HG02588 (cell line): Measurements from ENCODE around the gene ASAP2.
"Not testable (repeated sequence)": the region's sequence is repeated elsewhere in the genome, so short reads cannot be mapped to it uniquely, and the experiment has no call there.

Experiments
- ATAC-seq: cut with Tn5 transposase; IDR thresholded peaks from one replicate; pipeline ENCODE4 v1.9.1; 2021; ENCODE audit warnings: mild to moderate bottlenecking, moderate library complexity; ENCODE audit not compliant: unreplicated experiment

ASAP2 gene

GRCh38 chr2:9210030-9210429, 3.4 kb downstream of the ASAP2 start:
- no peak for ATAC-seq

- no peak for ATAC-seq
Observed at GRCh38 chr2:9211496-9211895, 4.9 kb downstream of the ASAP2 start.

DNA sequence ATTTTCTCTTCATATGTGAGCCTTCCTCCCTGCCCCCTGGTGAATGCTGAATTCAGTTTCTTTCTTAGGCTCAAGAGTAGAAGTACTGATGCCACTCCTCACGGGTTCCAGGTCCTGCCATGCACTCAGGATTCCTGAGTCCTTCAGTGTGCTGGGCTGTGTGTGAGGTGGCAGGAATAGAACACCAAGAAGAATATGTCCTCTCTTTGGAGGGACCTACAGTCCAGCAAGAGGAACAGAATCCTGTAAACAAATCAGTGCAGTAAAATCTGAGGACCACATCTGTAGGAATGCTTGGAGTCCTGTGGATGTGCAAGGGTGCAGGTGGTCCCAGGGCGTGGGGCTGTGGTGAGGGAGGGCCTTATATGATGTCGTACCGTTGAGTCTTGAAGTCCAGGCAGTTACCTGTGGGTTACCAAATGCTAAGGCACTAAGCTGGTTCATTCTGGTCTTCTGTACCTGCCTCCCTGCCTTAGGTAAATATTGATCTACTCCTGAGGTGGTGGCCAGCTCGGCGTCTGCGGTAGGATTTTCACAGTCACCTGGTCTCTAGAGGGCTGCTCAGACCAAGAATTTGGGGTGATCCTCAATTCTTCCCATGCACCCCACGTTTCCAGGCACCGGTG, 5.5 kb downstream of the ASAP2 start:
- ATAC-seq = no peak

- ATAC-seq = no peak
Observed at GRCh38 chr2:9212661-9213411, 6.2 kb downstream of the ASAP2 start.

GRCh38 chr2:9213477-9214051, 7.0 kb downstream of the ASAP2 start:
- ATAC-seq = no peak

DNA sequence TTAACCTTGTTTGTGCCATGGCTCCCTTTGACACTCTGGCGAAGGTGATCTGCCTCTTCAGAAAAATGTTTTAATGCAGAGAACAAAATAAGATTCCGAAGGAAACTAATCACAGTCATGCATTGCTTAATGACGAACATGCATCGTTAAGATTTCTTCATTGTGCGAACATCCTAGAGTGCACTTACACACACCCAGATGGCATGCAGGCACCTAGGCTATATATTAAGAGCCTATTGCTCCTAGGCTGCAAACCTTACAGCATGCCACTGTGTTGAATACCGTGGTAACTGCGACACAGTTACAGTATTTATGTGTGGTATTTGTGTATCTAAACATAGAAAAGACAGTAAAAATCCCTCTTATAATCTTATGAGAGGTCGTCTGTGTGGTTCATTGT, 8.3 kb downstream of the ASAP2 start:
- ATAC-seq = no peak

- no peak for ATAC-seq
Observed at GRCh38 chr2:9215680-9216079, 9.1 kb downstream of the ASAP2 start.

DNA sequence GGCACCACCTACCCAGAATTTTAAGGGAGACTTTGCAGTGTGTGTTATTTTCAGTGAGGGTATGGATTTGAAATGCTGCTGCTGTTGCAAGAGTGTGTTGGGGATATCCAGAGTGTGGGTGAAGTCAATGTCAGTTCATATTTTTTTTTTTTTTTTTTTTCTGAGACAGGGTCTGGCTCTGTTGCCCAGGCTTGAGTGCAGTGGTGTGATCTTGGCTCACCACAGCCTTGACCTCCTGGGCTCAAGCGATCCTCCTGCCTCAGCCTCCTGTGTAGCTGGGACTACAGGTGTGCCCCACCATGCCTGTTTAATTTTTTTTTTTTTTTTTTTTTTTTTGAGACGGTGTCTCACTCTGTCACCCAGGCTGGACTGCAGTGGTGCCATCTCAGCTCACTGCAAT, 9.5 kb downstream of the ASAP2 start:
- ATAC-seq = not testable (repeated sequence)

GRCh38 chr2:9217838-9218770, 11.5 kb downstream of the ASAP2 start:
- no peak for ATAC-seq

DNA sequence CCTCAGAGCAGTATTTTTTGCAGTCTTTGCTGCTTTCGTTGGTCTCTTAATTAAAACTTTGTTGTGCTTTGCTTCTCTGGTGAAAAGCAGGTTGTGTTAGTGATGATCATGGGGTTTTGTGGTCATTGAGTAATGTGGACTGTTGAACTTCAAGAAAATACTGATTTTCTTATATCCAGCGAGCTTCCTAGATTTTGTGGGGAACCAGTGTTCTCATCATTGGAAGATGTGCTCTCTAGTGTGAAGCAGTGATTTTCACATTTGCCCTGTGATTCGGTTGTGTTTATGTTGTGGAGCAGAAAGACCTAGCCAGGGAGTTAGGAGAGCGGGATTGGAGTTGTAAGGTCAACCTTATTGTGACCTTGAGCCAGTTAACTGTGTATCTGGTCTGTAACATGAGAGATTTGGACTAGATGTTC, 12.4 kb downstream of the ASAP2 start:
- ATAC-seq = no peak

- ATAC-seq = no peak
Observed at GRCh38 chr2:9220201-9220600, 13.6 kb downstream of the ASAP2 start.

DNA sequence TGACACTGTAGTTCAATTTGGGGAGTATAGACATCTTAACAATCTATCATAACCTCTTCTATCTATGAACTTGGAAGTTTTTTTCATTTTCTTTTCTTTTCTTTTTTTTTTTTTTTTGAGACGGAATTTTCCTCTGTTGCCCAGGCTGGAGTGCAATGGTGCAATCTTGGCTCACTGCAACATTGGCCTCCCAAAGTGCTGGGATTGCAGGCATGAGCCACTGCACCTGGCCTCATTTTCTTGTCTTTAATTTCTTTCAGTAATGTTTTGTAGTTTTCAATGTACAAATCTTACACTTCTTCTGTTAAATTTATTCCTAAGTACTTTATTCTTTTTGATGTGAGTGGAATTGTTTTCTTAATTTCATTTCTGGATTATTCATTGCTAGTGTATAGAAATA, 14.6 kb downstream of the ASAP2 start:
- no peak for ATAC-seq

DNA sequence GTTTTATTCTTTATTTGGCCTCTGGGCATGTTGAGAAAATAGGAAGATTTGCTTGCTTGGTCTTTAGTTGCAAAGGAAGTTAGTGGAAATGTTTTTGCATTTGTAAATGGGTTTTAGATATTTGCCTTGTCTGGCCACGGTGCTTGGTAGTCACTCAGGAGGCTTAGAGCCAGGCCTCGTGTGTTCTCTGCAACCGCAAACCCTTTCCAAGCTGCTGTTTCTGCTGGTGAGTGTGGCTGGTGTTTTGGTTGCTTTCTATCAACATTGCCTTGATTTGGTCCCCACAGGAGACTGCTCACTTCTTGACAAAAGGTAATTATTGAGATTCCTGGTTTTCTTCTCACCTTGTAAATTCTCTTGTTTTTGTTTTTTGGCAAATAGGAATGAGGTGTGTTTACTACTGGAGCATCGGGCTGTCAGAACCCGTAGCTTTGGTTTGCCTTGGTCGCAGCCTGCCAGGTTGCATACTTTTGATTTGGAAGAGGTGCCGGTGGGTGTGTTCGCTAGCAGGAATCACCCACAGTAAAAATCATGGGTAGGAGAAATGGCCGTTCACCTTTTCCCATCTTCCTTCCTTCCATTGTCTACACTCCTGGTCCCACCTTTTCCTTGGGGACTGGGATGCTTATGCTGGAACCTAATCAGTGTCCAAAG, 15.8 kb downstream of the ASAP2 start:
- no peak for ATAC-seq

DNA sequence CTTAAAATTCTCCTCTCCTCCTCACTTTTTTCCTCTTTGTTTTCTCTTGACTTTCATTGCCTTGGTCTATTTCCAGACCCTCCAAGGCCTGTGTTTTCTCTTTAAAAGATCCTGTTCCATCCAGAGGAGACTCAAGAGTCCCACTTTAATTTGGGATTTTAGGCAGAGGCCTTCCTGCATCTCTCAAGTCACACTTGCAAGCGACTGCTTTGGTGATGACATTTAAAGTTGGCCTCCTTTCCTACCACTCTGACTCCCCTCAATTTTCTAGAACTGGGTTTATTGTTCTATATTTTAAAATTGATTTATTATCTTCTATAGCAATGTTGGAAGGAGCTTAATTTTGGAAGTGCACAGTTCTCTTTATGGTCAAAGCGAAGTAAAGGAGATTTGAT, 16.3 kb downstream of the ASAP2 start:
- ATAC-seq = no peak

- no peak for ATAC-seq
Observed at GRCh38 chr2:9225806-9226205, 19.2 kb downstream of the ASAP2 start.

DNA sequence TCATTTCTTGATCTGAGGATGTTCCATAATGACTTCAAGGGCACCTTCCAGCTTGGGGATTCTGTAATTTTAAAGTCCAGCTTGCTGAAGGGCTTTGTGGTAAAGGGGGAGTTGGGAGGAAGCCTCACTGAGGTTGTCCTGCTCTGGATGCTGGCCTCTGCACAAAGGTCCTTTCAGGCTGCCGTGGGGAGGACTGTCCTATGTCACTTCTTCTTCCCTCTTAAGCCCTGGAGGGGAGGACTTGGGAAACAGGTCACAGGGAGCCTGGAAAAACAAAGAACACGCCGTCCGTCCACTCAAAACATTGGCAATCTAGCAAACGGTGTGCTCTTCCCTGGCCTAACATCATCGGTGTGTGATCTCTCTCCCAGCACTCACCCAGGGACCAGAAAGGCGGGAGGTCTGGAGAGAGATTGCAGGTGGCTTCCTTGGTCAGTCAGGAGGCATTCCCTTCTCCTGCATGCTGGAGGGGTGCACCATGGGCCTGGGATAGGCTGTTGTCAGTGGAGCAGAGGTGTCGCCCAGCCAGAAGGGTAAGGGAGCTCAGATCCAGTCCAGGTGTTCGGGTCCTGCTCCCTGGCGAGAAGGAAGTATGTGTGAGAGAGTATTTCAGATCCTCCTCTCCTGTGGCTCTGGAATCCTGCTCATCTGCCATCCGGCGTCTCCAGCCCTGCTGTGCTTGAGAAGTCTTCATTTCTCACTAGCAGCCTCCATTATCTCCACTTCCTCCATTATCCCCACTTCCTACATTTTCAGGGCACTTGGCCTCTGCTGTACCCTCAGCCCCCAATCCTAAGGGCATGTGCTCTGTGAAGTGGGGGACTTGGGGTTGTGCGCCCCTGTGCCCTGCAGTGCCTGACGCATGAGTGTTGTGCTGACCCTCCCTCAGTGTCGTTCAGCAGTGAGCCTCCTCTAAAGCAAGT, 20.1 kb downstream of the ASAP2 start:
- ATAC-seq = no peak

- no peak for ATAC-seq
Observed at GRCh38 chr2:9228088-9228751, 21.6 kb downstream of the ASAP2 start.

DNA sequence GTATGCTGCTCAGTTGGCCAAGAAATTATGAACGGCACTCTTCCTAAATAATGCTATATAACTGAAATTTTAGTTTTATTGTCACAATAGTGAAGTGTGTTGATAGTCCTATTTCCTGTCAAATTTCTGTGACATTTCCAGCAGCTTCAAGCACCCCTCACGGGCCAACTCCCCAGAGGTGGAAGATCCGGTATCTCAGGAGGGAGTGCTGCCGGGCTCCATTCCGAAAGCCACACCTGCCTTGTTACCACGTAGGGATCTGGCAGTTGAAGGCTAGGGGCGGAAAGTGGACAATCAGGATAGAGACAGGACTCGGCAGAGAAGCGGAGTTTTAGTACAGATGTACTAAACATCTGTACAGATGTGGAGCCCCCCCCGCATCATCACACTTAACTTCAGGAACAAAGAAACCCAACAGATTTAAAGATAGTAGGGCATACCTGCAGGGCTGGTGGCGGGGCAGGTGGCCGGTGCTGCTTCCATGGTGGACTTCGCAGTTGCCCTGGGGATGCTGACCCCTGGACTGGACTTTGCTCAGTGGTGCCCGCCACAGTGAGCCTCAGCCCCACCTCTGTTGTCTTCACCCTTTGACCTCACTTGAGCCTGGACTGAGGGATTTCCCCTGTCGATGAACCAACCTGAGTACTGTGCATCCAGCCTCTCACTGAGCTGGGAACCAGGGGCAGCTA, 22.3 kb downstream of the ASAP2 start:
- ATAC-seq = no peak

- no peak for ATAC-seq
Observed at GRCh38 chr2:9229470-9229820, 22.8 kb downstream of the ASAP2 start.
